Activated naive CD8-positive, alpha-beta T cell treated with anti-CD3 and anti-CD28 coated beads for 36 hours (primary cell): Measurements from ENCODE around the gene ZNRF3. TPM values are rescaled to one million over a fixed set of nuclear protein-coding genes. Genes with fewer than 3 reads are reported as not detected.

Source experiments
- DNase-seq: peaks from one replicate; pipeline ENCODE4 v3.0.0; 2021
- H3K27ac Mint-ChIP-seq: one replicate; pipeline ENCODE4 v1.8.0; 2022; ENCODE audit warnings: mild to moderate bottlenecking, moderate library complexity, mixed read lengths
- H3K27me3 Mint-ChIP-seq: one replicate; pipeline ENCODE4 v1.8.0; 2022; ENCODE audit warnings: mild to moderate bottlenecking, mixed read lengths
- H3K36me3 Mint-ChIP-seq: one replicate; pipeline ENCODE4 v1.8.0; 2021; ENCODE audit warnings: mild to moderate bottlenecking, mixed read lengths
- H3K4me1 Mint-ChIP-seq: one replicate; pipeline ENCODE4 v1.8.0; 2021; ENCODE audit warnings: mixed read lengths
- H3K4me3 Mint-ChIP-seq: one replicate; pipeline ENCODE4 v1.8.0; 2022; ENCODE audit warnings: mild to moderate bottlenecking, moderate library complexity, mixed read lengths
- H3K9me3 Mint-ChIP-seq: one replicate; pipeline ENCODE4 v1.8.0; 2022; ENCODE audit warnings: mixed read lengths
- total RNA-seq, 2 experiments: library from RNA; stranded (reverse); gene quantifications; one replicate each; pipeline ENCODE4 v1.2.3, GENCODE V29; 2021

Gene ZNRF3
- total RNA-seq, 2 experiments from 2014 or later, result 2.2 to 2.4 TPM

- H3K4me3 Mint-ChIP-seq, result no peak overlapping the region
- H3K27me3 Mint-ChIP-seq, result peaks cover 76% of the 10 kb centered on the region
- H3K9me3 Mint-ChIP-seq, result no peaks in the 10 kb centered on the region
Measured at GRCh38 chr22:28929197-28929596, 45.8 kb downstream of the ZNRF3 start.

GRCh38 chr22:28930357-28931007 is 47.1 kb downstream of the ZNRF3 start:
- peaks cover 75% of the 10 kb centered on the region for H3K27me3 Mint-ChIP-seq
- peaks cover 1% of the 10 kb centered on the region for H3K4me1 Mint-ChIP-seq

More at GRCh38 chr22:28929197-28929596, 45.8 kb downstream of the ZNRF3 start:
- no peak for DNase-seq
- Mint-ChIP-seq H3K27ac (no peak overlapping the region), H3K36me3 (no peaks in the 10 kb centered on the region), H3K4me1 (peaks cover 1% of the 10 kb centered on the region)

GRCh38 chr22:28931844-28932567 is 48.6 kb downstream of the ZNRF3 start:
- H3K4me3 Mint-ChIP-seq, result no peak overlapping the region

More at GRCh38 chr22:28930357-28931007, 47.1 kb downstream of the ZNRF3 start:
- H3K27ac Mint-ChIP-seq, result no peak overlapping the region
- H3K36me3 Mint-ChIP-seq, result no peaks in the 10 kb centered on the region
- H3K4me3 Mint-ChIP-seq, result no peak overlapping the region
- DNase-seq, result no peak
- no peaks in the 10 kb centered on the region for H3K9me3 Mint-ChIP-seq

GRCh38 chr22:28933321-28933720 is 49.9 kb downstream of the ZNRF3 start:
- no peak for DNase-seq
- Mint-ChIP-seq H3K27ac (no peak overlapping the region), H3K27me3 (peaks cover 76% of the 10 kb centered on the region), H3K9me3 (no peaks in the 10 kb centered on the region), H3K36me3 (no peaks in the 10 kb centered on the region), H3K4me3 (no peak overlapping the region), H3K4me1 (peaks cover 1% of the 10 kb centered on the region)

More at GRCh38 chr22:28931844-28932567, 48.6 kb downstream of the ZNRF3 start:
- no peak overlapping the region for H3K27ac Mint-ChIP-seq
- no peaks in the 10 kb centered on the region for H3K36me3 Mint-ChIP-seq
- no peak for DNase-seq
- no peaks in the 10 kb centered on the region for H3K9me3 Mint-ChIP-seq
- H3K4me1 Mint-ChIP-seq, result peaks cover 1% of the 10 kb centered on the region
- H3K27me3 Mint-ChIP-seq, result peaks cover 77% of the 10 kb centered on the region

GRCh38 chr22:28934026-28934425 is 50.7 kb downstream of the ZNRF3 start:
- no peak overlapping the region for H3K4me3 Mint-ChIP-seq
- H3K9me3 Mint-ChIP-seq, result no peaks in the 10 kb centered on the region
- H3K36me3 Mint-ChIP-seq, result no peaks in the 10 kb centered on the region
- no peak for DNase-seq
- H3K27me3 Mint-ChIP-seq, result peaks cover 78% of the 10 kb centered on the region
- H3K27ac Mint-ChIP-seq, result no peak overlapping the region
- H3K4me1 Mint-ChIP-seq, result peaks cover 1% of the 10 kb centered on the region

GRCh38 chr22:28935140-28935539 is 51.8 kb downstream of the ZNRF3 start:
- no peak overlapping the region for H3K27ac Mint-ChIP-seq
- DNase-seq, result no peak
- H3K27me3 Mint-ChIP-seq, result peaks cover 83% of the 10 kb centered on the region
- no peak overlapping the region for H3K4me3 Mint-ChIP-seq
- no peaks in the 10 kb centered on the region for H3K36me3 Mint-ChIP-seq
- no peaks in the 10 kb centered on the region for H3K9me3 Mint-ChIP-seq
- peaks cover 1% of the 10 kb centered on the region for H3K4me1 Mint-ChIP-seq

GRCh38 chr22:28935713-28936112 is 52.3 kb downstream of the ZNRF3 start:
- Mint-ChIP-seq H3K4me3 (no peak overlapping the region), H3K4me1 (no peaks in the 10 kb centered on the region), H3K9me3 (no peaks in the 10 kb centered on the region), H3K27me3 (peaks cover 83% of the 10 kb centered on the region), H3K27ac (no peak overlapping the region), H3K36me3 (no peaks in the 10 kb centered on the region)
- DNase-seq, result no peak

GRCh38 chr22:28936200-28936599 is 52.8 kb downstream of the ZNRF3 start:
- DNase-seq, result no peak
- H3K4me1 Mint-ChIP-seq, result no peaks in the 10 kb centered on the region
- no peaks in the 10 kb centered on the region for H3K36me3 Mint-ChIP-seq
- H3K9me3 Mint-ChIP-seq, result no peaks in the 10 kb centered on the region
- no peak overlapping the region for H3K4me3 Mint-ChIP-seq
- H3K27ac Mint-ChIP-seq, result no peak overlapping the region
- H3K27me3 Mint-ChIP-seq, result peaks cover 86% of the 10 kb centered on the region

GRCh38 chr22:28937206-28938025 is 54.0 kb downstream of the ZNRF3 start:
- H3K36me3 Mint-ChIP-seq, result no peaks in the 10 kb centered on the region
- no peak overlapping the region for H3K27ac Mint-ChIP-seq
- H3K9me3 Mint-ChIP-seq, result no peaks in the 10 kb centered on the region
- peaks cover 85% of the 10 kb centered on the region for H3K27me3 Mint-ChIP-seq
- DNase-seq, result no peak
- H3K4me1 Mint-ChIP-seq, result no peaks in the 10 kb centered on the region
- H3K4me3 Mint-ChIP-seq, result no peak overlapping the region

GRCh38 chr22:28938286-28938833 is 55.0 kb downstream of the ZNRF3 start:
- H3K27me3 Mint-ChIP-seq, result peaks cover 85% of the 10 kb centered on the region
- H3K4me1 Mint-ChIP-seq, result no peaks in the 10 kb centered on the region
- no peaks in the 10 kb centered on the region for H3K36me3 Mint-ChIP-seq
- no peak overlapping the region for H3K4me3 Mint-ChIP-seq
- no peak overlapping the region for H3K27ac Mint-ChIP-seq
- no peaks in the 10 kb centered on the region for H3K9me3 Mint-ChIP-seq
- no peak for DNase-seq

- Mint-ChIP-seq H3K27me3 (peaks cover 87% of the 10 kb centered on the region), H3K36me3 (no peaks in the 10 kb centered on the region), H3K4me3 (no peak overlapping the region), H3K27ac (no peak overlapping the region), H3K9me3 (no peaks in the 10 kb centered on the region), H3K4me1 (no peaks in the 10 kb centered on the region)
- DNase-seq, result no peak
Measured at GRCh38 chr22:28939394-28939793, 56.0 kb downstream of the ZNRF3 start.

GRCh38 chr22:28939932-28940331 is 56.6 kb downstream of the ZNRF3 start:
- Mint-ChIP-seq H3K27ac (no peak overlapping the region), H3K4me1 (no peaks in the 10 kb centered on the region), H3K9me3 (no peaks in the 10 kb centered on the region), H3K4me3 (no peak overlapping the region), H3K36me3 (no peaks in the 10 kb centered on the region), H3K27me3 (peaks cover 89% of the 10 kb centered on the region)
- DNase-seq, result no peak

- DNase-seq, result no peak
- no peaks in the 10 kb centered on the region for H3K9me3 Mint-ChIP-seq
- H3K4me1 Mint-ChIP-seq, result no peaks in the 10 kb centered on the region
- no peak overlapping the region for H3K4me3 Mint-ChIP-seq
- H3K27me3 Mint-ChIP-seq, result peaks cover 88% of the 10 kb centered on the region
- H3K36me3 Mint-ChIP-seq, result no peaks in the 10 kb centered on the region
- H3K27ac Mint-ChIP-seq, result no peak overlapping the region
Measured at GRCh38 chr22:28940441-28940840, 57.1 kb downstream of the ZNRF3 start.

- peaks cover 88% of the 10 kb centered on the region for H3K27me3 Mint-ChIP-seq
Measured at GRCh38 chr22:28942333-28942732, 59.0 kb downstream of the ZNRF3 start.

More at GRCh38 chr22:28942333-28942732, 59.0 kb downstream of the ZNRF3 start:
- H3K4me3 Mint-ChIP-seq, result no peak overlapping the region
- H3K36me3 Mint-ChIP-seq, result peaks cover 9% of the 10 kb centered on the region
- H3K4me1 Mint-ChIP-seq, result no peaks in the 10 kb centered on the region
- H3K27ac Mint-ChIP-seq, result no peak overlapping the region
- H3K9me3 Mint-ChIP-seq, result peaks cover 12% of the 10 kb centered on the region
- no peak for DNase-seq
